BE2C (cell line): ENCODE data around the gene INPP1.

Experiments used
- DNase-seq: peaks from one replicate; pipeline ENCODE4 v3.0.0-alpha.2; 2020
- H3K27me3 ChIP-seq: fragments of 250-450 bp; sonication (Bioruptor Pico); 2 replicates; pipeline ENCODE4 v1.5.1; 2020; ENCODE audit warnings: mild to moderate bottlenecking
- H3K36me3 ChIP-seq: fragments of 250-450 bp; sonication (Bioruptor Pico); 2 replicates; pipeline ENCODE4 v1.5.1; 2020; ENCODE audit warnings: mild to moderate bottlenecking
- H3K4me1 ChIP-seq: fragments of 250-450 bp; sonication (Bioruptor Pico); 2 replicates; pipeline ENCODE4 v1.5.1; 2020
- H3K4me3 ChIP-seq: 2 replicates; pipeline ENCODE4 v1.5.1; 2011; ENCODE audit warnings: low read depth, low read length
- H3K9me3 ChIP-seq: fragments of 250-450 bp; sonication (Bioruptor Pico); 2 replicates; pipeline ENCODE4 v1.5.1; 2020
- TF ChIP-seq, protein P1 (sequence below): IDR thresholded peaks from 2 replicates; pipeline ENCODE4 v1.5.1; 2012; ENCODE audit warnings: mild to moderate bottlenecking, low read depth, low read length

Gene INPP1

GRCh38 chr2:190344276-190344827 lies 963 bp downstream of the INPP1 start:
- TF ChIP-seq, protein P1, sequence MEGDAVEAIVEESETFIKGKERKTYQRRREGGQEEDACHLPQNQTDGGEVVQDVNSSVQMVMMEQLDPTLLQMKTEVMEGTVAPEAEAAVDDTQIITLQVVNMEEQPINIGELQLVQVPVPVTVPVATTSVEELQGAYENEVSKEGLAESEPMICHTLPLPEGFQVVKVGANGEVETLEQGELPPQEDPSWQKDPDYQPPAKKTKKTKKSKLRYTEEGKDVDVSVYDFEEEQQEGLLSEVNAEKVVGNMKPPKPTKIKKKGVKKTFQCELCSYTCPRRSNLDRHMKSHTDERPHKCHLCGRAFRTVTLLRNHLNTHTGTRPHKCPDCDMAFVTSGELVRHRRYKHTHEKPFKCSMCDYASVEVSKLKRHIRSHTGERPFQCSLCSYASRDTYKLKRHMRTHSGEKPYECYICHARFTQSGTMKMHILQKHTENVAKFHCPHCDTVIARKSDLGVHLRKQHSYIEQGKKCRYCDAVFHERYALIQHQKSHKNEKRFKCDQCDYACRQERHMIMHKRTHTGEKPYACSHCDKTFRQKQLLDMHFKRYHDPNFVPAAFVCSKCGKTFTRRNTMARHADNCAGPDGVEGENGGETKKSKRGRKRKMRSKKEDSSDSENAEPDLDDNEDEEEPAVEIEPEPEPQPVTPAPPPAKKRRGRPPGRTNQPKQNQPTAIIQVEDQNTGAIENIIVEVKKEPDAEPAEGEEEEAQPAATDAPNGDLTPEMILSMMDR: peak; percentile 51
- Histone ChIP-seq H3K36me3 (no peaks in the 10 kb centered on the region), H3K27me3 (no peaks in the 10 kb centered on the region), H3K4me3 (peak overlapping the region; percentile 75), H3K4me1 (no peaks in the 10 kb centered on the region), H3K9me3 (no peaks in the 10 kb centered on the region)
- no peak for DNase-seq

GRCh38 chr2:190350371-190350770 lies 7.0 kb downstream of the INPP1 start:
- TF ChIP-seq, protein P1: no peak
- no peaks in the 10 kb centered on the region for H3K27me3 ChIP-seq
- peaks cover 13% of the 10 kb centered on the region for H3K4me1 ChIP-seq
- no peak overlapping the region for H3K4me3 ChIP-seq
- DNase-seq: no peak
- H3K36me3 ChIP-seq: no peaks in the 10 kb centered on the region
- no peaks in the 10 kb centered on the region for H3K9me3 ChIP-seq

DNA sequence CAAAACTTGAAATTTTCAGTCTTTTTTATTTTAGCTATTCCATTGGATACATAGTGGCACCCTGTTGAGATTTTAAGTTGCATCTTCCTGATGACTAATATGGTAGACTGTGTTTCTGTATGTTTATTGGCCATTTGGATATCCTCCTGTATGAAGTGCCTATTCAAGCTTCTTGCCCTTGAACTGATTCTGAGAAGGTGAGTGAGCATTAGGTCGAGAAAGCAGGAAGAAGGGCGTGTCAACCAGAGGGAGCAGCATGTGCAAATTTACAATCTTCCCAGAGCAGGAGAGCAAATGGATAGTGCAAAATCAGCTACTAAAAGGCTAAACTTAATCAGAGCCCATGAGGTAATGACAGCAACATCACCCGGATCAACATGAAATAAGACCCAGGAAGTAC lies 8.6 kb downstream of the INPP1 start:
- Histone ChIP-seq H3K36me3 (no peaks in the 10 kb centered on the region), H3K4me3 (no peak overlapping the region), H3K27me3 (no peaks in the 10 kb centered on the region), H3K4me1 (peaks cover 13% of the 10 kb centered on the region), H3K9me3 (no peaks in the 10 kb centered on the region)
- TF ChIP-seq, protein P1: no peak
- DNase-seq: no peak

GRCh38 chr2:190352668-190353536 lies 9.5 kb downstream of the INPP1 start:
- Histone ChIP-seq H3K4me1 (peaks cover 13% of the 10 kb centered on the region), H3K36me3 (no peaks in the 10 kb centered on the region), H3K9me3 (no peaks in the 10 kb centered on the region), H3K4me3 (no peak overlapping the region), H3K27me3 (no peaks in the 10 kb centered on the region)
- DNase-seq: peak; percentile 34
- TF ChIP-seq, protein P1: no peak

DNA sequence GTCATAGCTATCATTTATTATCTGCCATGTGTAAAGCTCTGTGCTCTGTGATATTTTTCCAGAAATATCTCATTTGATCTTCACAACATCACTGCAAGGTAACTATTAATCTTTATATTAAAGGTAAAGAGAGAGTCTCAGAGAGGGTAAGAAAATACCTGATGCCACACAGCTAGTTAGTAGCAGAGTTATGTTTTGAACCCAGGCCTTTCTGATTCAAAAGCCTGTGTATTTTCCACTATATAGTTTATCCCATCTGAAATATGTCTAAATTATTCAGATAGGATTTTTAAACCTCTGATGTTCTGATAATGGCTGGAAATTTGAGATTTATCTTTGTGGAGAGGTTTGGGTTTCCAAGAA lies 10.1 kb downstream of the INPP1 start:
- TF ChIP-seq, protein P1: no peak
- H3K27me3 ChIP-seq: no peaks in the 10 kb centered on the region
- no peak overlapping the region for H3K4me3 ChIP-seq
- no peaks in the 10 kb centered on the region for H3K36me3 ChIP-seq
- no peaks in the 10 kb centered on the region for H3K9me3 ChIP-seq
- no peak for DNase-seq
- H3K4me1 ChIP-seq: peaks cover 13% of the 10 kb centered on the region
